ENCODE data around the gene PLXNA4.
A peak's percentile ranks its signal among the peaks of the same experiment; 100 is the strongest.

The PLXNA4 gene

GRCh38 chr7:132575982-132576720 lies at the start of gene PLXNA4:
Gene PLXNA4, minus strand, starts transcription at chr7:132576470. Its CDS starts 67,777 bp downstream, at chr7:132508693.
- peak within 1 kb of the TSS; percentile 69 for H3K4me3 Mint-ChIP-seq
- H3K27ac Mint-ChIP-seq, result no peak within 1 kb of the TSS
- H3K4me1 Mint-ChIP-seq (ENCODE audit: low read depth), result peaks cover 13% of the 10 kb centered on the region
- no peaks in the 10 kb centered on the region for H3K9me3 Mint-ChIP-seq
- peaks cover 73% of the 10 kb centered on the region for H3K27me3 Mint-ChIP-seq
- H3K36me3 Mint-ChIP-seq (ENCODE audit: low read depth), result no peaks in the 10 kb centered on the region

- Mint-ChIP-seq H3K4me1 (ENCODE audit: low read depth) (no peaks in the 10 kb centered on the region), H3K27me3 (no peaks in the 10 kb centered on the region), H3K9me3 (no peaks in the 10 kb centered on the region), H3K36me3 (ENCODE audit: low read depth) (no peaks in the 10 kb centered on the region), H3K27ac (no peak overlapping the region), H3K4me3 (no peak overlapping the region)
Observed at GRCh38 chr7:132625651-132626050, 49.4 kb upstream of the PLXNA4 start.

- Mint-ChIP-seq H3K9me3 (no peaks in the 10 kb centered on the region), H3K27me3 (no peaks in the 10 kb centered on the region), H3K36me3 (ENCODE audit: low read depth) (no peaks in the 10 kb centered on the region), H3K27ac (no peak overlapping the region), H3K4me3 (no peak overlapping the region), H3K4me1 (ENCODE audit: low read depth) (no peaks in the 10 kb centered on the region)
Observed at GRCh38 chr7:132622081-132622480, 45.8 kb upstream of the PLXNA4 start.

GRCh38 chr7:132619967-132620366 lies 43.7 kb upstream of the PLXNA4 start:
- Mint-ChIP-seq H3K27ac (no peak overlapping the region), H3K4me1 (ENCODE audit: low read depth) (no peaks in the 10 kb centered on the region), H3K4me3 (no peak overlapping the region), H3K36me3 (ENCODE audit: low read depth) (no peaks in the 10 kb centered on the region), H3K27me3 (no peaks in the 10 kb centered on the region), H3K9me3 (no peaks in the 10 kb centered on the region)

- Mint-ChIP-seq H3K36me3 (ENCODE audit: low read depth) (no peaks in the 10 kb centered on the region), H3K9me3 (no peaks in the 10 kb centered on the region), H3K4me3 (no peak overlapping the region), H3K27ac (no peak overlapping the region), H3K4me1 (ENCODE audit: low read depth) (peaks cover 3% of the 10 kb centered on the region), H3K27me3 (peaks cover 5% of the 10 kb centered on the region)
Observed at GRCh38 chr7:132618956-132619305, 42.7 kb upstream of the PLXNA4 start.

- Mint-ChIP-seq H3K36me3 (ENCODE audit: low read depth) (no peaks in the 10 kb centered on the region), H3K27ac (no peak overlapping the region), H3K4me3 (no peak overlapping the region), H3K4me1 (ENCODE audit: low read depth) (peaks cover 3% of the 10 kb centered on the region), H3K9me3 (no peaks in the 10 kb centered on the region), H3K27me3 (peaks cover 9% of the 10 kb centered on the region)
Observed at GRCh38 chr7:132618271-132618955, 42.1 kb upstream of the PLXNA4 start.

GRCh38 chr7:132614428-132615318 lies 38.4 kb upstream of the PLXNA4 start:
- Mint-ChIP-seq H3K36me3 (ENCODE audit: low read depth) (no peaks in the 10 kb centered on the region), H3K27me3 (peaks cover 14% of the 10 kb centered on the region), H3K9me3 (no peaks in the 10 kb centered on the region), H3K4me3 (peak overlapping the region; percentile 44), H3K27ac (no peak overlapping the region), H3K4me1 (ENCODE audit: low read depth) (peaks cover 3% of the 10 kb centered on the region)

GRCh38 chr7:132613737-132614136 lies 37.5 kb upstream of the PLXNA4 start:
- no peak overlapping the region for H3K27ac Mint-ChIP-seq
- H3K36me3 Mint-ChIP-seq (ENCODE audit: low read depth), result no peaks in the 10 kb centered on the region
- peaks cover 14% of the 10 kb centered on the region for H3K27me3 Mint-ChIP-seq
- no peak overlapping the region for H3K4me3 Mint-ChIP-seq
- no peaks in the 10 kb centered on the region for H3K9me3 Mint-ChIP-seq
- H3K4me1 Mint-ChIP-seq (ENCODE audit: low read depth), result peaks cover 3% of the 10 kb centered on the region

GRCh38 chr7:132610995-132611394 lies 34.7 kb upstream of the PLXNA4 start:
- H3K27me3 Mint-ChIP-seq, result peaks cover 14% of the 10 kb centered on the region
- peaks cover 3% of the 10 kb centered on the region for H3K4me1 Mint-ChIP-seq (ENCODE audit: low read depth)
- H3K36me3 Mint-ChIP-seq (ENCODE audit: low read depth), result no peaks in the 10 kb centered on the region
- H3K4me3 Mint-ChIP-seq, result no peak overlapping the region
- no peaks in the 10 kb centered on the region for H3K9me3 Mint-ChIP-seq
- H3K27ac Mint-ChIP-seq, result no peak overlapping the region

GRCh38 chr7:132609906-132610520 lies 33.7 kb upstream of the PLXNA4 start:
- no peak overlapping the region for H3K27ac Mint-ChIP-seq
- no peaks in the 10 kb centered on the region for H3K9me3 Mint-ChIP-seq
- H3K27me3 Mint-ChIP-seq, result peaks cover 14% of the 10 kb centered on the region
- no peaks in the 10 kb centered on the region for H3K36me3 Mint-ChIP-seq (ENCODE audit: low read depth)
- no peak overlapping the region for H3K4me3 Mint-ChIP-seq
- H3K4me1 Mint-ChIP-seq (ENCODE audit: low read depth), result peaks cover 3% of the 10 kb centered on the region

GRCh38 chr7:132609222-132609621 lies 33.0 kb upstream of the PLXNA4 start:
- no peak overlapping the region for H3K27ac Mint-ChIP-seq
- H3K36me3 Mint-ChIP-seq (ENCODE audit: low read depth), result no peaks in the 10 kb centered on the region
- H3K9me3 Mint-ChIP-seq, result no peaks in the 10 kb centered on the region
- no peak overlapping the region for H3K4me3 Mint-ChIP-seq
- H3K4me1 Mint-ChIP-seq (ENCODE audit: low read depth), result peaks cover 2% of the 10 kb centered on the region
- H3K27me3 Mint-ChIP-seq, result peaks cover 10% of the 10 kb centered on the region

GRCh38 chr7:132608523-132608922 lies 32.3 kb upstream of the PLXNA4 start:
- H3K36me3 Mint-ChIP-seq (ENCODE audit: low read depth), result no peaks in the 10 kb centered on the region
- no peaks in the 10 kb centered on the region for H3K9me3 Mint-ChIP-seq
- no peak overlapping the region for H3K4me3 Mint-ChIP-seq
- no peak overlapping the region for H3K27ac Mint-ChIP-seq
- no peaks in the 10 kb centered on the region for H3K4me1 Mint-ChIP-seq (ENCODE audit: low read depth)
- H3K27me3 Mint-ChIP-seq, result peaks cover 5% of the 10 kb centered on the region

GRCh38 chr7:132607656-132608055 lies 31.4 kb upstream of the PLXNA4 start:
- Mint-ChIP-seq H3K36me3 (ENCODE audit: low read depth) (no peaks in the 10 kb centered on the region), H3K27ac (no peak overlapping the region), H3K27me3 (peaks cover 4% of the 10 kb centered on the region)

GRCh38 chr7:132604121-132604520 lies 27.9 kb upstream of the PLXNA4 start:
- Mint-ChIP-seq H3K4me1 (ENCODE audit: low read depth) (no peaks in the 10 kb centered on the region), H3K4me3 (no peak overlapping the region), H3K36me3 (ENCODE audit: low read depth) (no peaks in the 10 kb centered on the region), H3K9me3 (no peaks in the 10 kb centered on the region), H3K27me3 (peaks cover 6% of the 10 kb centered on the region), H3K27ac (no peak overlapping the region)

More at GRCh38 chr7:132607656-132608055, 31.4 kb upstream of the PLXNA4 start:
- H3K9me3 Mint-ChIP-seq, result no peaks in the 10 kb centered on the region
- H3K4me1 Mint-ChIP-seq (ENCODE audit: low read depth), result no peaks in the 10 kb centered on the region
- H3K4me3 Mint-ChIP-seq, result no peak overlapping the region

Data from stimulated activated naive CD8-positive, alpha-beta T cell treated with anti-CD3 and anti-CD28 coated beads, Interleukin-15, Interleukin-2, amounts not matched to agents 100 ng/mL and 50 ng/mL, for 24 hours (primary cell).